Esophagus squamous epithelium (tissue), 5 donors: Measurements from ENCODE around the gene SV2C. TPM values are rescaled to one million over a fixed set of nuclear protein-coding genes. Genes with fewer than 3 reads are reported as not detected.
"Not testable (repeated sequence)": the region's sequence is repeated elsewhere in the genome, so short reads cannot be mapped to it uniquely, and the experiment has no call there.

Experiments
- DNase-seq: peaks from one replicate; lab custom pipeline; 2025; lab: John Stamatoyannopoulos, UW
- H3K27ac ChIP-seq, 4 donors: fragments of 200-600 bp; sonication (generic); one replicate each; pipeline ENCODE4 v1.5.1; 2016 to 2019; ENCODE audit warnings: mild to moderate bottlenecking in 1 of 4
- H3K27me3 ChIP-seq, 4 donors: fragments of 200-600 bp; sonication (generic); 1 replicate in 3 of 4; 2 replicates in 1 of 4; pipeline versions ENCODE4 v1.5.1 to v1.6.0; 2017 to 2021; ENCODE audit warnings: antibody characterized with exemption in 1 of 4
- H3K36me3 ChIP-seq, 3 donors: fragments of 200-600 bp; sonication (generic); one replicate each; pipeline ENCODE4 v1.5.1; 2016 to 2019
- H3K4me1 ChIP-seq, 3 donors: fragments of 200-600 bp; sonication (generic); one replicate each; pipeline ENCODE4 v1.5.1; 2017 to 2019
- H3K4me3 ChIP-seq, 4 donors: fragments of 200-600 bp; sonication (generic); 1 replicate in 3 of 4; 2 replicates in 1 of 4; pipeline ENCODE4 v1.5.1; 2016 to 2019; ENCODE audit warnings: mild to moderate bottlenecking in 2 of 4, moderate library complexity in 1 of 4
- H3K9me3 ChIP-seq, 3 donors: fragments of 200-600 bp; sonication (generic); one replicate each; pipeline ENCODE4 v1.5.1; 2016 to 2019
- POLR2A ChIP-seq, 4 donors: fragments of 450-650 bp; IDR thresholded peaks; one replicate each; pipeline ENCODE4 v1.6.1; 2017; ENCODE audit warnings: antibody characterized with exemption in 4 of 4, mild to moderate bottlenecking in 4 of 4, moderate library complexity in 3 of 4
- WGBS, 2 donors: methylation state at CpG; one replicate each; pipeline ENCODE4 v1.1.5; 2018; 5-methylcytosine and 5-hydroxymethylcytosine counted together
- intact Hi-C: fragments of 100-400 bp; cut with DNase I; formaldehyde crosslinking; loops from one replicate; pipeline ENCODE4 v1.15.0; 2022
- total RNA-seq, 4 donors: library from RNA; depleted of rRNA; stranded (reverse); fragments of >200 nt; gene quantifications; one replicate each; pipeline ENCODE4 v1.1.0, GENCODE V29; 2016
- TF ChIP-seq, protein P1 (sequence below), 6 experiments: fragments of 450-650 bp in 4 of 6; fragments of 200-600 bp in 2 of 6; sonication (generic) in 2 of 6; IDR thresholded peaks; one replicate each; pipeline ENCODE4 v1.5.1; 2016 to 2019; ENCODE audit warnings: antibody characterized with exemption in 6 of 6, mild to moderate bottlenecking in 4 of 6, moderate library complexity in 4 of 6
- donor health status: DM: yes; HTN: yes; CAD: no.

The SV2C gene
- total RNA-seq, 4 donors from 2014 or later, result under 0.01 to 0.26 (median 0.06) TPM

DNA sequence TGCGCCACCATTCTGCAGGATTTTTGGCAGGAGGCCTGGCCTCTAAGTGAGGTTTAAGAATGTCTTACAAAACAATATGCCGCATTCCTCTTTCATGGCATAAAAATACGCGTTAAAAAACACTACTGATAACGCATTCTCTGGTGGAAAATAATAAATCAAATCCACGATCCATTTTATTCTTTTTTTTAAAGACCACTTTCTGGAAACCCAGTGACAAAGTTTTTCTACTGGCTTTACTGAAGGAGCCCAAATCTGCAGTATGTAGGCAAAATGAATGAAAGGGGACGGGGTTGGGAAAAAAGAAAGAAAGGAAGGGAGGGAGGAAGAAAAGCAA is 2.0 kb downstream of the SV2C start:
- no peak overlapping the region for H3K27ac ChIP-seq
- H3K4me3 ChIP-seq, result no peak overlapping the region
- H3K9me3 ChIP-seq, result no peaks in the 10 kb centered on the region
- 27 to 33% methylated on average over 7 of the region's 7 CpGs for WGBS, 2 donors
- intact Hi-C loops, result no loop called here
- no peak for DNase-seq
- H3K27me3 ChIP-seq, result peaks cover 5 to 77% (median 23%) of the 10 kb centered on the region in 4 donors
- H3K36me3 ChIP-seq, result no peaks in the 10 kb centered on the region
- TF ChIP-seq POLR2A (IDR thresholded peaks at IDR 0.05), result no peak
- TF ChIP-seq, protein P1, sequence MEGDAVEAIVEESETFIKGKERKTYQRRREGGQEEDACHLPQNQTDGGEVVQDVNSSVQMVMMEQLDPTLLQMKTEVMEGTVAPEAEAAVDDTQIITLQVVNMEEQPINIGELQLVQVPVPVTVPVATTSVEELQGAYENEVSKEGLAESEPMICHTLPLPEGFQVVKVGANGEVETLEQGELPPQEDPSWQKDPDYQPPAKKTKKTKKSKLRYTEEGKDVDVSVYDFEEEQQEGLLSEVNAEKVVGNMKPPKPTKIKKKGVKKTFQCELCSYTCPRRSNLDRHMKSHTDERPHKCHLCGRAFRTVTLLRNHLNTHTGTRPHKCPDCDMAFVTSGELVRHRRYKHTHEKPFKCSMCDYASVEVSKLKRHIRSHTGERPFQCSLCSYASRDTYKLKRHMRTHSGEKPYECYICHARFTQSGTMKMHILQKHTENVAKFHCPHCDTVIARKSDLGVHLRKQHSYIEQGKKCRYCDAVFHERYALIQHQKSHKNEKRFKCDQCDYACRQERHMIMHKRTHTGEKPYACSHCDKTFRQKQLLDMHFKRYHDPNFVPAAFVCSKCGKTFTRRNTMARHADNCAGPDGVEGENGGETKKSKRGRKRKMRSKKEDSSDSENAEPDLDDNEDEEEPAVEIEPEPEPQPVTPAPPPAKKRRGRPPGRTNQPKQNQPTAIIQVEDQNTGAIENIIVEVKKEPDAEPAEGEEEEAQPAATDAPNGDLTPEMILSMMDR (IDR thresholded peaks at IDR 0.05), result no peak
- peaks cover 14 to 36% (median 21%) of the 10 kb centered on the region in 3 donors for H3K4me1 ChIP-seq

GRCh38 chr5:76086095-76086494 is 2.9 kb downstream of the SV2C start:
- Histone ChIP-seq H3K9me3 (no peaks in the 10 kb centered on the region), H3K36me3 (no peaks in the 10 kb centered on the region), H3K4me1 (peaks cover 14 to 36% (median 21%) of the 10 kb centered on the region in 3 donors), H3K27ac (no peak overlapping the region), H3K27me3 (peaks cover 5 to 68% (median 23%) of the 10 kb centered on the region in 4 donors), H3K4me3 (no peak overlapping the region)
- intact Hi-C loops, result no loop called here
- TF ChIP-seq POLR2A (IDR thresholded peaks at IDR 0.05), result no peak
- TF ChIP-seq, protein P1 (IDR thresholded peaks at IDR 0.05), result no peak
- WGBS, 2 donors, result 61 to 69% methylated on average over 4 of the region's 4 CpGs
- DNase-seq, result no peak

DNA sequence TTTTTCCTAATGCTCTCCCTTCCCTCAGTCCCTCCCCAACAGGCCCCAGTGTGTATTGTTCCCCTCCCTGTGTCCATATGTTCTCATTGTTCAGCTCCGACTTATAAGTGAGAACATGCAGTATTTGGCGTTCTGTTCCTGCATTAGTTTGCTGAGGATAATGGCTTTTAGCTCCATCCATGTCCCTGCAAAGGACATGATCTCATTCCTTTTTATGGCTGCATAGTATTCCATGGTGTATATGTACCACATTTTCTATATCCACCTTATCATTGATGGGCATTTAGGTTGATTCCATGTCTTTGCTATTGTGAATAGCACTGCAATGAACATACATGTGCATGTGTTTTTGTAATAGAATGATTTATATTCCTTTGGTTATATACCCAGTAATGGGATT is 6.0 kb downstream of the SV2C start:
- DNase-seq, H3K36me3 ChIP-seq, H3K27ac ChIP-seq, H3K4me3 ChIP-seq, H3K9me3 ChIP-seq, intact Hi-C loops: not testable (repeated sequence)
- H3K27me3 ChIP-seq, result peaks cover 2 to 37% (median 8%) of the 10 kb centered on the region in 4 donors
- 92 to 93% methylated on average over 2 of the region's 2 CpGs for WGBS, 2 donors
- peaks cover 0 to 11% (median 8%) of the 10 kb centered on the region in 3 donors for H3K4me1 ChIP-seq

GRCh38 chr5:76091351-76091750 is 8.2 kb downstream of the SV2C start:
- 40 to 63% methylated on average over 1 of the region's 1 CpG for WGBS, 2 donors
- Histone ChIP-seq H3K4me3 (no peak overlapping the region), H3K27ac (no peak overlapping the region), H3K9me3 (no peaks in the 10 kb centered on the region), H3K27me3 (peaks cover 0 to 15% (median 0%) of the 10 kb centered on the region in 4 donors), H3K36me3 (no peaks in the 10 kb centered on the region), H3K4me1 (no peaks in the 10 kb centered on the region)
- DNase-seq, result no peak
- TF ChIP-seq POLR2A (IDR thresholded peaks at IDR 0.05), result no peak
- intact Hi-C loops, result no loop called here

- 43 to 52% methylated on average over 2 of the region's 2 CpGs for WGBS, 2 donors
- DNase-seq, result no peak
- Histone ChIP-seq H3K4me1 (no peaks in the 10 kb centered on the region), H3K27ac (no peak overlapping the region), H3K4me3 (no peak overlapping the region), H3K9me3 (no peaks in the 10 kb centered on the region), H3K36me3 (no peaks in the 10 kb centered on the region), H3K27me3 (peaks cover 0 to 12% (median 0%) of the 10 kb centered on the region in 4 donors)
- intact Hi-C loops, result no loop called here
- TF ChIP-seq, protein P1 (IDR thresholded peaks at IDR 0.05), result no peak
- no peak for TF ChIP-seq POLR2A (IDR thresholded peaks at IDR 0.05)
Observed at GRCh38 chr5:76099286-76099702, 16.1 kb downstream of the SV2C start.

- no peak overlapping the region for H3K27ac ChIP-seq
- 70 to 83% methylated on average over 1 of the region's 1 CpG for WGBS, 2 donors
- H3K36me3 ChIP-seq, result no peaks in the 10 kb centered on the region
- intact Hi-C loops, result no loop called here
- peaks cover 0 to 12% (median 0%) of the 10 kb centered on the region in 4 donors for H3K27me3 ChIP-seq
- no peak for TF ChIP-seq POLR2A (IDR thresholded peaks at IDR 0.05)
- TF ChIP-seq, protein P1 (IDR thresholded peaks at IDR 0.05), result no peak
- no peaks in the 10 kb centered on the region for H3K9me3 ChIP-seq
- DNase-seq, result no peak
- H3K4me3 ChIP-seq, result no peak overlapping the region
- H3K4me1 ChIP-seq, result no peaks in the 10 kb centered on the region
Observed at GRCh38 chr5:76099756-76100155, 16.6 kb downstream of the SV2C start.
